ENCODE results near the gene MRAS.

Gene MRAS

GRCh38 chr3:138329127-138329983 lies 19.0 kb upstream of the MRAS start, which contains the start of gene NME9:
Gene NME9 (minus strand): TSS chr3:138329851. CDS start chr3:138329335, 516 bp downstream.
- TF ChIP-seq EGR1 (IDR thresholded peaks at IDR 0.05): no peak
- TF ChIP-seq CEBPB (IDR thresholded peaks at IDR 0.05): no peak
- no peak for TF ChIP-seq TEAD4 (IDR thresholded peaks at IDR 0.05)
- TF ChIP-seq FOXM1 (IDR thresholded peaks at IDR 0.05; ENCODE audit: borderline replicate concordance, low read depth): no peak
- TF ChIP-seq RAD21 (IDR thresholded peaks at IDR 0.05; ENCODE audit: low read depth): peak; percentile 67
- no peak for TF ChIP-seq TCF12 (IDR thresholded peaks at IDR 0.05; ENCODE audit: low read depth)
- peak; percentile 96 for TF ChIP-seq ZBTB7A (IDR thresholded peaks at IDR 0.05; ENCODE audit: low read depth)
- TF ChIP-seq YY1 (IDR thresholded peaks at IDR 0.05; ENCODE audit: low read depth): no peak
- TF ChIP-seq CREB1 (IDR thresholded peaks at IDR 0.05; ENCODE audit: low read depth): no peak
- no peak for TF ChIP-seq REST (IDR thresholded peaks at IDR 0.05; ENCODE audit: low read depth)
- no peak for TF ChIP-seq USF1 (IDR thresholded peaks at IDR 0.05)
- no peak for TF ChIP-seq TAF1 (IDR thresholded peaks at IDR 0.05; ENCODE audit: low read depth)
- TF ChIP-seq EP300 (IDR thresholded peaks at IDR 0.05; ENCODE audit: borderline replicate concordance): no peak
- peak; percentile 70 for TF ChIP-seq MAX (IDR thresholded peaks at IDR 0.05)
- 0 out of 2 replicates have a peak, but pooled peaks have one; percentile 22 for TF ChIP-seq NFIC (IDR thresholded peaks at IDR 0.05)

- TF ChIP-seq TCF12 (IDR thresholded peaks at IDR 0.05; ENCODE audit: low read depth): no peak
- no peak for TF ChIP-seq ZBTB7A (IDR thresholded peaks at IDR 0.05; ENCODE audit: low read depth)
- no peak for TF ChIP-seq RAD21 (IDR thresholded peaks at IDR 0.05; ENCODE audit: low read depth)
- no peak for TF ChIP-seq EGR1 (IDR thresholded peaks at IDR 0.05)
Observed at GRCh38 chr3:138329984-138330293, 18.4 kb upstream of the MRAS start.

- TF ChIP-seq NFIC (IDR thresholded peaks at IDR 0.05) (no peak), CREB1 (IDR thresholded peaks at IDR 0.05; ENCODE audit: low read depth) (no peak), MAX (IDR thresholded peaks at IDR 0.05) (no peak), TCF12 (IDR thresholded peaks at IDR 0.05; ENCODE audit: low read depth) (no peak), TAF1 (IDR thresholded peaks at IDR 0.05; ENCODE audit: low read depth) (no peak), TEAD4 (IDR thresholded peaks at IDR 0.05) (no peak), FOXM1 (IDR thresholded peaks at IDR 0.05; ENCODE audit: borderline replicate concordance, low read depth) (no peak), ZBTB7A (IDR thresholded peaks at IDR 0.05; ENCODE audit: low read depth) (no peak), REST (IDR thresholded peaks at IDR 0.05; ENCODE audit: low read depth) (no peak), EP300 (IDR thresholded peaks at IDR 0.05; ENCODE audit: borderline replicate concordance) (no peak), YY1 (IDR thresholded peaks at IDR 0.05; ENCODE audit: low read depth) (no peak), USF1 (IDR thresholded peaks at IDR 0.05) (no peak), EGR1 (IDR thresholded peaks at IDR 0.05) (no peak), CEBPB (IDR thresholded peaks at IDR 0.05) (no peak)
Observed at GRCh38 chr3:138331143-138331894, 17.1 kb upstream of the MRAS start.

- TF ChIP-seq RAD21 (IDR thresholded peaks at IDR 0.05; ENCODE audit: low read depth) (peak; percentile 68), MAX (IDR thresholded peaks at IDR 0.05) (no peak)
Observed at GRCh38 chr3:138332472-138333073, 15.8 kb upstream of the MRAS start.

- TF ChIP-seq NFIC (IDR thresholded peaks at IDR 0.05): no peak
- no peak for TF ChIP-seq RAD21 (IDR thresholded peaks at IDR 0.05; ENCODE audit: low read depth)
- TF ChIP-seq EP300 (IDR thresholded peaks at IDR 0.05; ENCODE audit: borderline replicate concordance): no peak
- no peak for TF ChIP-seq YY1 (IDR thresholded peaks at IDR 0.05; ENCODE audit: low read depth)
- TF ChIP-seq FOXM1 (IDR thresholded peaks at IDR 0.05; ENCODE audit: borderline replicate concordance, low read depth): no peak
- no peak for TF ChIP-seq MAX (IDR thresholded peaks at IDR 0.05)
- TF ChIP-seq CREB1 (IDR thresholded peaks at IDR 0.05; ENCODE audit: low read depth): no peak
- no peak for TF ChIP-seq TAF1 (IDR thresholded peaks at IDR 0.05; ENCODE audit: low read depth)
- no peak for TF ChIP-seq ZBTB7A (IDR thresholded peaks at IDR 0.05; ENCODE audit: low read depth)
- TF ChIP-seq TEAD4 (IDR thresholded peaks at IDR 0.05): no peak
- no peak for TF ChIP-seq TCF12 (IDR thresholded peaks at IDR 0.05; ENCODE audit: low read depth)
- no peak for TF ChIP-seq EGR1 (IDR thresholded peaks at IDR 0.05)
- TF ChIP-seq REST (IDR thresholded peaks at IDR 0.05; ENCODE audit: low read depth): no peak
- no peak for TF ChIP-seq USF1 (IDR thresholded peaks at IDR 0.05)
- TF ChIP-seq CEBPB (IDR thresholded peaks at IDR 0.05): no peak
Observed at GRCh38 chr3:138334608-138335007, 13.8 kb upstream of the MRAS start.
